ENCODE results near the gene CTH.
A peak's percentile ranks its signal among the peaks of the same experiment; 100 is the strongest.

The CTH gene

GRCh38 chr1:70487910-70488665, 77.0 kb downstream of the CTH start:
- no peak overlapping the region for H3K4me3 ChIP-seq (ENCODE audit: low read depth, low read length)
- TF ChIP-seq CTCF (IDR thresholded peaks at IDR 0.05; ENCODE audit: borderline replicate concordance, insufficient read depth, low read depth, low read length): peak; percentile 92

Measured in GM12875 (cell line).